ENCODE results near the gene DYRK1A.

DNA sequence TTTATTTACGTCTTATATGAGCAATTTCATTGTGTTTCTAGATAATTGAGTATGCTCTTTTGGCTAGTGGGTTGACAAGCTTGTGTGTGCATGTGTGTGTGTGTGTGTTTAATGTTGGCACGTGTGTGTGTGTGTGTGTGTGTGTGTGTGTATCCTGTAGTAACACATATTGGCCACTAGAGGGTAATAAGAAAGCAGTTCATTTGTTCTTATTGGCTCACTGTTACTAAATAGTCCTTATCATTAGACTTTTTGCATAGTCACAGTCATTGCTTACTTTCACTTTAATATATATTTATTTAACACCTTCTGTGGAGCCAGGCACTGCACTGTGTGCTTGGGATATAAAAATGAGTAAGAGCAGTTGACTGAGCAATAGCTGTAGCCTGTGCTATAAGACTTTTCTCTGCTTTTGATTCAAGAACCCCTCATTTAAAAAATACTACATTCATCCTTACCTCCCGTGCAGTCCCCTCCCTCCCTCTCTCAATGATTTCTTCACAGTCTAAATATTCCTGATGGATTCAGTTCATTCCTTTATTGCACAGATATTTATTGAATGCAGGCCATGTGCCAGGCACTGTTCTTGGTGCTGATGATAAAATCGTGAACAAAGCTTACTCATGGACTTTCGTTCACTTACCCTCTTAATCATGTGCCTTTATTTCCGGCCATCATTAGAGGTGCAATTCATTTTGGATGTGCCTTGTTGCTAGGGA is 96.7 kb downstream of the DYRK1A start:
- TF ChIP-seq, protein P1, sequence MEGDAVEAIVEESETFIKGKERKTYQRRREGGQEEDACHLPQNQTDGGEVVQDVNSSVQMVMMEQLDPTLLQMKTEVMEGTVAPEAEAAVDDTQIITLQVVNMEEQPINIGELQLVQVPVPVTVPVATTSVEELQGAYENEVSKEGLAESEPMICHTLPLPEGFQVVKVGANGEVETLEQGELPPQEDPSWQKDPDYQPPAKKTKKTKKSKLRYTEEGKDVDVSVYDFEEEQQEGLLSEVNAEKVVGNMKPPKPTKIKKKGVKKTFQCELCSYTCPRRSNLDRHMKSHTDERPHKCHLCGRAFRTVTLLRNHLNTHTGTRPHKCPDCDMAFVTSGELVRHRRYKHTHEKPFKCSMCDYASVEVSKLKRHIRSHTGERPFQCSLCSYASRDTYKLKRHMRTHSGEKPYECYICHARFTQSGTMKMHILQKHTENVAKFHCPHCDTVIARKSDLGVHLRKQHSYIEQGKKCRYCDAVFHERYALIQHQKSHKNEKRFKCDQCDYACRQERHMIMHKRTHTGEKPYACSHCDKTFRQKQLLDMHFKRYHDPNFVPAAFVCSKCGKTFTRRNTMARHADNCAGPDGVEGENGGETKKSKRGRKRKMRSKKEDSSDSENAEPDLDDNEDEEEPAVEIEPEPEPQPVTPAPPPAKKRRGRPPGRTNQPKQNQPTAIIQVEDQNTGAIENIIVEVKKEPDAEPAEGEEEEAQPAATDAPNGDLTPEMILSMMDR (IDR thresholded peaks at IDR 0.05 in 2 of 3, conservative IDR thresholded peaks at IDR 0.05 in 1 of 3; ENCODE audit: borderline replicate concordance in 1 of 3, insufficient read depth in 1 of 3, low read depth in 2 of 3, low read length in 2 of 3), result peak; percentile 30 to 82 (median 69); a peak in 5 of 6 replicates
- TF ChIP-seq SP1 (IDR thresholded peaks at IDR 0.05; ENCODE audit: low read depth) (no peak), EZH2 (IDR thresholded peaks at IDR 0.05) (no peak), POLR2AphosphoS5 (IDR thresholded peaks at IDR 0.05; ENCODE audit: low read depth, low read length) (no peak), POLR2A (IDR thresholded peaks at IDR 0.05; ENCODE audit: borderline replicate concordance, extremely low read depth, insufficient read depth, insufficient read length) (no peak), SIN3A (IDR thresholded peaks at IDR 0.05; ENCODE audit: low read depth) (no peak)
- TF ChIP-seq, protein P2, sequence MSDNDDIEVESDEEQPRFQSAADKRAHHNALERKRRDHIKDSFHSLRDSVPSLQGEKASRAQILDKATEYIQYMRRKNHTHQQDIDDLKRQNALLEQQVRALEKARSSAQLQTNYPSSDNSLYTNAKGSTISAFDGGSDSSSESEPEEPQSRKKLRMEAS (IDR thresholded peaks at IDR 0.05), result peak; percentile 35; the same call in 1 of the 2 replicates
